ENCODE measurements around the gene GLB1L3.

Gene GLB1L3

GRCh38 chr11:134362192-134362901 is 86.2 kb downstream of the GLB1L3 start:
- Mint-ChIP-seq H3K27ac (peak overlapping the region; percentile 10), H3K9me3 (no peaks in the 10 kb centered on the region), H3K36me3 (ENCODE audit: low read depth) (peaks cover 5% of the 10 kb centered on the region), H3K4me3 (no peak overlapping the region), H3K4me1 (peaks cover 16% of the 10 kb centered on the region), H3K27me3 (ENCODE audit: low read depth, poor library complexity) (peaks cover 30% of the 10 kb centered on the region)
- no peak for DNase-seq
- TF ChIP-seq CTCF (IDR thresholded peaks at IDR 0.05), result no peak

- H3K4me3 Mint-ChIP-seq, result no peak overlapping the region
- no peaks in the 10 kb centered on the region for H3K9me3 Mint-ChIP-seq
- no peak overlapping the region for H3K27ac Mint-ChIP-seq
- DNase-seq, result no peak
- H3K4me1 Mint-ChIP-seq, result peaks cover 10% of the 10 kb centered on the region
- H3K27me3 Mint-ChIP-seq (ENCODE audit: low read depth, poor library complexity), result peaks cover 30% of the 10 kb centered on the region
- no peak for TF ChIP-seq CTCF (IDR thresholded peaks at IDR 0.05)
- peaks cover 5% of the 10 kb centered on the region for H3K36me3 Mint-ChIP-seq (ENCODE audit: low read depth)
Measured at GRCh38 chr11:134363161-134363560, 87.0 kb downstream of the GLB1L3 start.

GRCh38 chr11:134363592-134363991 is 87.4 kb downstream of the GLB1L3 start:
- Mint-ChIP-seq H3K36me3 (ENCODE audit: low read depth) (peaks cover 5% of the 10 kb centered on the region), H3K4me1 (peaks cover 10% of the 10 kb centered on the region), H3K27ac (no peak overlapping the region), H3K4me3 (no peak overlapping the region), H3K9me3 (no peaks in the 10 kb centered on the region), H3K27me3 (ENCODE audit: low read depth, poor library complexity) (peaks cover 30% of the 10 kb centered on the region)
- DNase-seq, result no peak
- no peak for TF ChIP-seq CTCF (IDR thresholded peaks at IDR 0.05)

GRCh38 chr11:134364261-134364660 is 88.1 kb downstream of the GLB1L3 start:
- no peak overlapping the region for H3K4me3 Mint-ChIP-seq
- peaks cover 10% of the 10 kb centered on the region for H3K4me1 Mint-ChIP-seq
- TF ChIP-seq CTCF (IDR thresholded peaks at IDR 0.05), result no peak
- H3K36me3 Mint-ChIP-seq (ENCODE audit: low read depth), result peaks cover 5% of the 10 kb centered on the region
- no peaks in the 10 kb centered on the region for H3K9me3 Mint-ChIP-seq
- no peak overlapping the region for H3K27ac Mint-ChIP-seq
- H3K27me3 Mint-ChIP-seq (ENCODE audit: low read depth, poor library complexity), result peaks cover 32% of the 10 kb centered on the region
- DNase-seq, result no peak

- Mint-ChIP-seq H3K9me3 (no peaks in the 10 kb centered on the region), H3K4me1 (peaks cover 5% of the 10 kb centered on the region)
Measured at GRCh38 chr11:134365011-134365925, 89.1 kb downstream of the GLB1L3 start.

More at GRCh38 chr11:134365011-134365925, 89.1 kb downstream of the GLB1L3 start:
- Mint-ChIP-seq H3K36me3 (ENCODE audit: low read depth) (peaks cover 5% of the 10 kb centered on the region), H3K27ac (no peak overlapping the region), H3K27me3 (ENCODE audit: low read depth, poor library complexity) (peaks cover 34% of the 10 kb centered on the region), H3K4me3 (no peak overlapping the region)
- TF ChIP-seq CTCF (IDR thresholded peaks at IDR 0.05), result no peak
- no peak for DNase-seq
